HepG2 (cell line): ENCODE data around the gene USF2. TPM values are rescaled to one million over a fixed set of nuclear protein-coding genes. Genes with fewer than 3 reads are reported as not detected.

Experiments used
- ATAC-seq: fragments of 200-7000 bp; cut with Tn5 transposase; 3 replicates; pipeline ENCODE4 v1.9.1; 2020; ENCODE audit warnings: mild to moderate bottlenecking, moderate library complexity
- BruUV-seq: library from RNA; stranded (reverse); fragments of 400-500 nt; replicated peaks from 2 replicates; lab custom pipeline; 2021; lab: Mats Ljungman, UMichigan
- CTCF ChIA-PET: fragments of 300-600 bp; formaldehyde crosslinking; extraction: SDS; loops from one replicate; lab custom pipeline; 2021; ENCODE audit warnings: low total read pairs, inconsistent platforms, low intra/inter-chr PET ratio; lab: Yijun Ruan, JAX
- POLR2A ChIA-PET: fragments of 350-600 bp; sonication (Branson Sonifier 250); formaldehyde crosslinking; loops from one replicate; lab custom pipeline; 2020; ENCODE audit warnings: antibody characterized with exemption, inconsistent platforms; lab: Yijun Ruan, JAX
- DNase-seq: peaks from one replicate; pipeline ENCODE4 v3.0.0-alpha.2; 2015; ENCODE audit warnings: low spot score
- FAIRE-seq: peaks from 3 replicates; lab custom pipeline; 2011; peaks lifted over from hg19 to GRCh38; lab: Jason Lieb, UNC
- H2AFZ ChIP-seq: one replicate; pipeline ENCODE4 v1.6.1; 2011; ENCODE audit warnings: low read length, inconsistent platforms
- H3K27ac ChIP-seq: fragments of 300-600 bp; 3 replicates; pipeline ENCODE4 v1.8.0; 2011; ENCODE audit warnings: mixed run types, mild to moderate bottlenecking, mixed read lengths, low read length, inconsistent platforms; ENCODE audit not compliant: insufficient read depth; ENCODE audit errors: extremely low read length
- H3K27me3 ChIP-seq, 2 experiments: fragments of 200-600 bp in 1 of 2; 2 replicates in 1 of 2; 3 replicates in 1 of 2; pipeline versions ENCODE4 v1.6.0 to v1.8.0; 2011; ENCODE audit warnings: low read length in 2 of 2, mild to moderate bottlenecking in 2 of 2, moderate library complexity in 2 of 2, inconsistent platforms in 1 of 2; ENCODE audit not compliant: insufficient read depth in 2 of 2, control insufficient read depth in 1 of 2
- H3K36me3 ChIP-seq, 2 experiments: fragments of 200-600 bp in 1 of 2; replicated peaks in 1 of 2; 2 replicates in 1 of 2; 3 replicates in 1 of 2; pipeline versions ENCODE4 v1.5.1 to v1.8.0; 2011; ENCODE audit warnings: low read length in 2 of 2, inconsistent platforms in 1 of 2; ENCODE audit not compliant: insufficient read depth in 2 of 2, control insufficient read depth in 1 of 2
- H3K4me1 ChIP-seq: 2 replicates; pipeline ENCODE4 v1.5.1; 2012; ENCODE audit warnings: low read length, inconsistent platforms; ENCODE audit not compliant: insufficient read depth
- H3K4me2 ChIP-seq: 2 replicates; pipeline ENCODE4 v1.6.0; 2011; ENCODE audit warnings: low read depth, low read length, inconsistent platforms
- H3K4me3 ChIP-seq, 3 experiments: fragments of 200-600 bp in 1 of 3; sonication (generic), shearing (Covaris generic) in 1 of 3; replicated peaks in 1 of 3; 2 replicates each; pipeline ENCODE4 v1.5.1; 2011 to 2016; ENCODE audit warnings: low read length in 3 of 3, inconsistent platforms in 2 of 3, low read depth in 2 of 3, mild to moderate bottlenecking in 2 of 3, control low read depth in 1 of 3, mixed read lengths in 1 of 3; ENCODE audit not compliant: insufficient read depth in 1 of 3
- H3K79me2 ChIP-seq: one replicate; pipeline ENCODE4 v1.6.1; 2011; ENCODE audit warnings: low read length, inconsistent platforms; ENCODE audit not compliant: insufficient read depth
- H3K9ac ChIP-seq: 2 replicates; pipeline ENCODE4 v1.6.0; 2011; ENCODE audit warnings: mild to moderate bottlenecking, low read depth, low read length, inconsistent platforms; ENCODE audit not compliant: insufficient read depth
- H3K9me3 ChIP-seq: 2 replicates; pipeline ENCODE4 v1.5.1; 2012; ENCODE audit warnings: mild to moderate bottlenecking, low read length
- H4K20me1 ChIP-seq: 2 replicates; pipeline ENCODE4 v1.6.0; 2011; ENCODE audit warnings: inconsistent platforms, mild to moderate bottlenecking, low read length, moderate library complexity; ENCODE audit not compliant: insufficient read depth
- ATF6 ChIP-seq: sonication (generic); formaldehyde crosslinking; conservative IDR thresholded peaks from 2 replicates; pipeline ENCODE4 v1.4.0; 2020; ENCODE audit warnings: missing genetic modification reagents
- HMG20A ChIP-seq: IDR thresholded peaks from 2 replicates; pipeline ENCODE4 v1.6.1; 2016; ENCODE audit warnings: borderline replicate concordance
- POLR2AphosphoS2 ChIP-seq: IDR thresholded peaks from 2 replicates; pipeline ENCODE4 v1.6.1; 2011; ENCODE audit warnings: low read depth, low read length, improper control_type of control experiment
- SP140L ChIP-seq: sonication (generic); formaldehyde crosslinking; IDR thresholded peaks from 2 replicates; pipeline ENCODE4 v1.4.0; 2020; ENCODE audit warnings: missing genetic modification reagents, borderline replicate concordance
- ZFY ChIP-seq: sonication (generic); formaldehyde crosslinking; IDR thresholded peaks from 2 replicates; pipeline ENCODE4 v1.4.0; 2020; ENCODE audit warnings: missing genetic modification reagents
- ZNF484 ChIP-seq: sonication (generic); formaldehyde crosslinking; IDR thresholded peaks from 2 replicates; pipeline ENCODE4 v1.5.1; 2020; ENCODE audit warnings: mild to moderate bottlenecking, low read depth, missing genetic modification reagents, borderline replicate concordance
- ZNF782 ChIP-seq: sonication (generic); formaldehyde crosslinking; IDR thresholded peaks from 2 replicates; pipeline ENCODE4 v1.4.0; 2020; ENCODE audit warnings: missing genetic modification reagents, mild to moderate bottlenecking, borderline replicate concordance
- WGBS: methylation state at CpG from one replicate; pipeline ENCODE4 v1.1.6; 2017; ENCODE audit warnings: low lambda C conversion rate; 5-methylcytosine and 5-hydroxymethylcytosine counted together
- in situ Hi-C: cut with HindIII; loops from 2 replicates; pipeline ENCODE4 v1.10.0; 2017; ENCODE audit warnings: low pct_unique_long_range_greater_than_20kb; ENCODE audit not compliant: extremely low pct_ligation_motif_present
- intact Hi-C: fragments of 100-400 bp; cut with micrococcal nuclease; formaldehyde crosslinking; loops from one replicate; pipeline ENCODE4 v1.10.0; 2022; ENCODE audit not compliant: unreplicated experiment
- polyA plus RNA-seq, 8 experiments: library from polyadenylated mRNA; depleted of rRNA in 3 of 8; stranded (reverse) in 7 of 8; unstranded in 1 of 8; fragments of >200 nt; fragmentation: Illumina TruSeq in 4 of 8; extraction: Trizol in 4 of 8; gene quantifications; 2 replicates each; pipeline versions ENCODE4 v1.2.1 to v1.2.3, GENCODE V29; 2011 to 2016; ENCODE audit warnings: low read depth in 4 of 8, missing spikeins in 1 of 8, mixed read lengths in 1 of 8; ENCODE audit not compliant: insufficient read depth in 1 of 8
- total RNA-seq, 5 experiments: library from RNA; depleted of rRNA; stranded (reverse); fragments of >200 nt; fragmentation: Illumina TruSeq; extraction: Trizol; gene quantifications; 2 replicates each; pipeline ENCODE4 v1.2.3, GENCODE V29; 2016; ENCODE audit warnings: low read depth in 1 of 5
- TF ChIP-seq, protein P1 (sequence below): sonication (generic); formaldehyde crosslinking; IDR thresholded peaks from 2 replicates; pipeline ENCODE4 v1.5.0; 2020; ENCODE audit warnings: missing genetic modification reagents
- TF ChIP-seq, protein P2 (sequence below): sonication (generic); formaldehyde crosslinking; IDR thresholded peaks from 2 replicates; pipeline ENCODE4 v1.8.0; 2022; ENCODE audit warnings: low read depth, missing genetic modification reagents
- TF ChIP-seq, protein P3 (sequence below): sonication (generic); formaldehyde crosslinking; IDR thresholded peaks from 2 replicates; pipeline ENCODE4 v1.9.0; 2021; ENCODE audit warnings: missing genetic modification reagents, mild to moderate bottlenecking, borderline replicate concordance
- TF ChIP-seq, protein P4 (sequence below): sonication (generic); formaldehyde crosslinking; IDR thresholded peaks from 2 replicates; pipeline ENCODE4 v1.5.1; 2020; ENCODE audit warnings: mild to moderate bottlenecking, missing genetic modification reagents, moderate library complexity

USF2 gene
- total and polyA plus RNA-seq, 2 of the 13 experiments (the other 11 are each of a cell fraction or from before 2014, with no cell fraction given): 54.9 to 106 TPM

- intact Hi-C loops: no loop called here
- ATAC-seq (peak; percentile 21; the same call in 2 of the 3 replicates), DNase-seq (peak; percentile 85), FAIRE-seq (no peak)
- CTCF ChIA-PET: no interaction called here
- H3K4me3 ChIP-seq: no peak overlapping the region
- H3K79me2 ChIP-seq: no peaks in the 10 kb centered on the region
- no TSS peak for BruUV-seq
- no peaks in the 10 kb centered on the region for H3K9me3 ChIP-seq
- peaks cover 63% of the 10 kb centered on the region for H3K4me1 ChIP-seq
- POLR2A ChIA-PET: interaction anchor here (0.8 to 1.2 kb wide), 2 partner anchors 12 to 49 kb away, joined by 3 to 6 read pairs; partner anchors contain the start of gene USF2
- no peaks in the 10 kb centered on the region for H3K27me3 ChIP-seq
- H3K4me2 ChIP-seq: no peak overlapping the region
- H2AFZ ChIP-seq: no peak overlapping the region
- no peak overlapping the region for H3K9ac ChIP-seq
- no peaks in the 10 kb centered on the region for H3K36me3 ChIP-seq
- peak overlapping the region; percentile 9 for H3K27ac ChIP-seq
- 74% methylated on average over 10 of the region's 16 CpGs for WGBS
- in situ Hi-C loops: no loop called here
- H4K20me1 ChIP-seq: no peaks in the 10 kb centered on the region
- TF ChIP-seq, protein P1, sequence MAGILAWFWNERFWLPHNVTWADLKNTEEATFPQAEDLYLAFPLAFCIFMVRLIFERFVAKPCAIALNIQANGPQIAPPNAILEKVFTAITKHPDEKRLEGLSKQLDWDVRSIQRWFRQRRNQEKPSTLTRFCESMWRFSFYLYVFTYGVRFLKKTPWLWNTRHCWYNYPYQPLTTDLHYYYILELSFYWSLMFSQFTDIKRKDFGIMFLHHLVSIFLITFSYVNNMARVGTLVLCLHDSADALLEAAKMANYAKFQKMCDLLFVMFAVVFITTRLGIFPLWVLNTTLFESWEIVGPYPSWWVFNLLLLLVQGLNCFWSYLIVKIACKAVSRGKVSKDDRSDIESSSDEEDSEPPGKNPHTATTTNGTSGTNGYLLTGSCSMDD (CRISPR knock-in tag): no peak
- TF ChIP-seq POLR2AphosphoS2 (no peak), ZFY (peak; percentile 28; the same call in 1 of the 2 replicates), SP140L (CRISPR knock-in tag) (no peak), ZNF484 (CRISPR knock-in tag) (no peak), HMG20A (CRISPR knock-in tag) (peak; percentile 49; the same call in 1 of the 2 replicates), ATF6 (CRISPR knock-in tag) (no peak), ZNF782 (CRISPR knock-in tag) (no peak)
- TF ChIP-seq, protein P2, sequence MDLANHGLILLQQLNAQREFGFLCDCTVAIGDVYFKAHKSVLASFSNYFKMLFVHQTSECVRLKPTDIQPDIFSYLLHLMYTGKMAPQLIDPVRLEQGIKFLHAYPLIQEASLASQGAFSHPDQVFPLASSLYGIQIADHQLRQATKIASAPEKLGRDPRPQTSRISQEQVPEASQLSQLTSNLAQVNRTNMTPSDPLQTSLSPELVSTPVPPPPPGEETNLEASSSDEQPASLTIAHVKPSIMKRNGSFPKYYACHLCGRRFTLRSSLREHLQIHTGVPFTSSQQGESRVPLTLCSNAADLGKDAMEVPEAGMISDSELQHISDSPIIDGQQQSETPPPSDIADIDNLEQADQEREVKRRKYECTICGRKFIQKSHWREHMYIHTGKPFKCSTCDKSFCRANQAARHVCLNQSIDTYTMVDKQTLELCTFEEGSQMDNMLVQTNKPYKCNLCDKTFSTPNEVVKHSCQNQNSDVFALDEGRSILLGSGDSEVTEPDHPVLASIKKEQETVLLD (CRISPR knock-in tag): no peak
- TF ChIP-seq, protein P3, sequence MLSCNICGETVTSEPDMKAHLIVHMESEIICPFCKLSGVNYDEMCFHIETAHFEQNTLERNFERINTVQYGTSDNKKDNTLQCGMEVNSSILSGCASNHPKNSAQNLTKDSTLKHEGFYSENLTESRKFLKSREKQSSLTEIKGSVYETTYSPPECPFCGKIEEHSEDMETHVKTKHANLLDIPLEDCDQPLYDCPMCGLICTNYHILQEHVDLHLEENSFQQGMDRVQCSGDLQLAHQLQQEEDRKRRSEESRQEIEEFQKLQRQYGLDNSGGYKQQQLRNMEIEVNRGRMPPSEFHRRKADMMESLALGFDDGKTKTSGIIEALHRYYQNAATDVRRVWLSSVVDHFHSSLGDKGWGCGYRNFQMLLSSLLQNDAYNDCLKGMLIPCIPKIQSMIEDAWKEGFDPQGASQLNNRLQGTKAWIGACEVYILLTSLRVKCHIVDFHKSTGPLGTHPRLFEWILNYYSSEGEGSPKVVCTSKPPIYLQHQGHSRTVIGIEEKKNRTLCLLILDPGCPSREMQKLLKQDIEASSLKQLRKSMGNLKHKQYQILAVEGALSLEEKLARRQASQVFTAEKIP (CRISPR knock-in tag): no peak
- TF ChIP-seq, protein P4, sequence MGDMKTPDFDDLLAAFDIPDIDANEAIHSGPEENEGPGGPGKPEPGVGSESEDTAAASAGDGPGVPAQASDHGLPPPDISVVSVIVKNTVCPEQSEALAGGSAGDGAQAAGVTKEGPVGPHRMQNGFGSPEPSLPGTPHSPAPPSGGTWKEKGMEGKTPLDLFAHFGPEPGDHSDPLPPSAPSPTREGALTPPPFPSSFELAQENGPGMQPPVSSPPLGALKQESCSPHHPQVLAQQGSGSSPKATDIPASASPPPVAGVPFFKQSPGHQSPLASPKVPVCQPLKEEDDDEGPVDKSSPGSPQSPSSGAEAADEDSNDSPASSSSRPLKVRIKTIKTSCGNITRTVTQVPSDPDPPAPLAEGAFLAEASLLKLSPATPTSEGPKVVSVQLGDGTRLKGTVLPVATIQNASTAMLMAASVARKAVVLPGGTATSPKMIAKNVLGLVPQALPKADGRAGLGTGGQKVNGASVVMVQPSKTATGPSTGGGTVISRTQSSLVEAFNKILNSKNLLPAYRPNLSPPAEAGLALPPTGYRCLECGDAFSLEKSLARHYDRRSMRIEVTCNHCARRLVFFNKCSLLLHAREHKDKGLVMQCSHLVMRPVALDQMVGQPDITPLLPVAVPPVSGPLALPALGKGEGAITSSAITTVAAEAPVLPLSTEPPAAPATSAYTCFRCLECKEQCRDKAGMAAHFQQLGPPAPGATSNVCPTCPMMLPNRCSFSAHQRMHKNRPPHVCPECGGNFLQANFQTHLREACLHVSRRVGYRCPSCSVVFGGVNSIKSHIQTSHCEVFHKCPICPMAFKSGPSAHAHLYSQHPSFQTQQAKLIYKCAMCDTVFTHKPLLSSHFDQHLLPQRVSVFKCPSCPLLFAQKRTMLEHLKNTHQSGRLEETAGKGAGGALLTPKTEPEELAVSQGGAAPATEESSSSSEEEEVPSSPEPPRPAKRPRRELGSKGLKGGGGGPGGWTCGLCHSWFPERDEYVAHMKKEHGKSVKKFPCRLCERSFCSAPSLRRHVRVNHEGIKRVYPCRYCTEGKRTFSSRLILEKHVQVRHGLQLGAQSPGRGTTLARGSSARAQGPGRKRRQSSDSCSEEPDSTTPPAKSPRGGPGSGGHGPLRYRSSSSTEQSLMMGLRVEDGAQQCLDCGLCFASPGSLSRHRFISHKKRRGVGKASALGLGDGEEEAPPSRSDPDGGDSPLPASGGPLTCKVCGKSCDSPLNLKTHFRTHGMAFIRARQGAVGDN (CRISPR knock-in tag): peak; percentile 84
These were observed 50.1 kb downstream of the USF2 start for GRCh38 chr19:35318679-35319448.
